Cerebellar nuclear complex (tissue), 1 donor: ENCODE measurements around the gene THRB.

ENCODE experiments used
- DNase-seq, 2 experiments: peaks; one replicate each; lab custom pipeline; 2025; lab: John Stamatoyannopoulos, UW

THRB gene

DNA sequence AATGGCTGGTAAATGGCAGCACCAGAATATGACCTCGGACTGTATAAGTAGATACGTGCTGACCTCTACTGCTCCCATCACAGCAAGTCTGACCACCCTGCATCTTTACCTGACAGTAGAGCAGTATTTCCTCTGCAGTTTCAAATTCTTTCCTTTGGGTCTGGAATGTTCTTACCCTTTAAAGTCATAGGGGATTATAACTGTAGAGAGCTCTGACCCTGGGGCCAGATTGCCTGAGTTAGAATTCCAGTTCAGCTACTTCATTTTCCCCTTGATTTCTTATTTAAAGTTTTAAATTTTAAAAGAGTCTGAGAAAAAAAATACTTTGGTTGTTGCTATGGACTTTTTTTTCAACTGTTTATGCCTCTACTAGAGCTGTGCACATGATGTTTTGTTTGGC is 311.9 kb downstream of the THRB start:
- DNase-seq: no peak

DNA sequence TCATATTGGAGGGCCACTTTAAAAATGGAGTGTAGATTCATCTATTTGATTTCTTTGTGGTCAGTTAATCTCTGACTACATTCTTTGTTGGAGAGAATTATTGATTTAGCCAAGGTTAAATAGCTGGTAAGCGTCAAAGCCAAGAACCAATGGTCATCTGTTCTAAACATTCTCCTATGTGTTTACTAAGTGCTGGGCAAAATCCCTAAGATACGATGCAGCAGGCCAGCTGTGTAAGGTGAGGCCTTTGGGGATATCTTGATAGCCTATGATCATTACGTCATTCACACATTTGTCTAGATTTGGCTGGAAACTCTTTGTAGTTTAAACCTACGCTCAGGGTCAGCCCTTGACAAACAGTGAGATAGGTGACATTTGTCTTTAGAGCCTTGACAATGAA is 313.4 kb downstream of the THRB start:
- DNase-seq: no peak

DNA sequence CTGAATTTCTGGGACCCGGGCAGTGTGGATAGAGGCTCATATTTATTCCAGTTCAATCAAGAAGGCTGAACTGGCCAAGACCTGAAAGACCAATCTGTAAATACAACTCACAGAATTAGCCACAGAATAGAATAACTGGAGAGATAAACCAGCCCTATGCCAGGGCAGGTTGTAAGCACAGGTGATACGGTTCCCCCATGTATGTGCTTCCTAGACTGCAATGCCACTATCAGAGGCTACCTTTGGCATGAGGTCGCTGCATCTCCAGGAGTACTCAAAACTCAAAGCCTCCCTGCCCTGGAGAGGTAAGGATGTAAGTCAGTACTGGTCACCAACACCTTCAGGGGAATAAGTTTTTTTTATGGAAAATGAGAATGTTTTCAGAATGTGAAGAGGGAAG is 314.0 kb downstream of the THRB start:
- DNase-seq: no peak

DNA sequence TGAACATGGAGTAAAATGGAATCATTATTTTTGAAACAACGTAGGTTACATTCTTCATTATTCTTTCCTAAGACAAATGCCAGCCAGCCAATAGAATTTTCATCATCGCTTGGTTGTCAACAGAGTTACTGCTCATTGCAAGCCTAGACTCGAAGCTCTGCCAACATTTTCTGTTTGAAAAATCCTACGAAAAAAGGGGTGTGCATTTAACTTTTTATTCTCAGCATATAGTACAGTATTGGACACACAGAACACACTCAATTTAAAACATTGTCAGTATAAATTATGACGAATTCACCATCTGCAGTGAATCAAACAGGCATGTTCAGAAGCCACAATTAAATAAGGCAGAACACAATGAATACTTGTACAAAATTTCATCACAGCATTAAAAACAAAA is 317.4 kb downstream of the THRB start:
- no peak for DNase-seq

DNA sequence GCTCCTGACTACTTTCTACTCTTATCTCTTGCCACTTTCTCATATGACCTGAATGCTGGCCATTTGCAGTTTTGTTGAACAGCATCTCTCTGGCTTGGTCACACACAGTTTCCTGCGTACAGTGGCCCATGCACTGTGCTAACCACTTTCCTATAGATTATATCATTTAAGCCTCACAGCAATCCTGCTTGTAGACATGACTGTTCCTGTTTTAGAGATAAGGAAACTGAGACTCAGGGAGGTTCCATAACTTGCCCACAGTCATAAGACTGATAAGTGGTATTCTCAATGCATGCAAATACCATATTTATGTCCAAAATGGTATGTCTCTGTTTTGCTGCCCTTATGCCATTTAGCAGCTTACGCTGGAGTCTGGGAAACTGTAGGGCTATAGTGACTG is 320.0 kb downstream of the THRB start:
- DNase-seq: no peak

DNA sequence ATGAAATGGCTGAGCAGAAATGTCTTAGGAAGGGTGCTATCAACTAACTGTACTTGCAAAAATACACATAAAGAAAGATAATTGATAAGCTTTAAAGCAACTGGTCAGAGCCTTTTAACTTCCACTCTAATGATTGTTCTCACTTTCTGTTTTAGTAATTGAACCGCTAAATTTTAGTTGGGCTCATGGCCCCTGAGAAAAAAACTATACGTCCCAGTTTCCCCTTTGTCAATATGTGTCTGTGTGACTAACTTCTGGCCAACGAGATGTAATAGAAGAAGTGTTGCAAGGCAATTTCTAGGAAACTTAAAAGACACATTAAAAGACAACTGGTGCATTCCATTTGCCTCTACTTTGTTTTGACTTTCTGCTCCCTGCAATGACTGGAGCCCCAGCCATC is 325.7 kb downstream of the THRB start:
- no peak for DNase-seq

DNA sequence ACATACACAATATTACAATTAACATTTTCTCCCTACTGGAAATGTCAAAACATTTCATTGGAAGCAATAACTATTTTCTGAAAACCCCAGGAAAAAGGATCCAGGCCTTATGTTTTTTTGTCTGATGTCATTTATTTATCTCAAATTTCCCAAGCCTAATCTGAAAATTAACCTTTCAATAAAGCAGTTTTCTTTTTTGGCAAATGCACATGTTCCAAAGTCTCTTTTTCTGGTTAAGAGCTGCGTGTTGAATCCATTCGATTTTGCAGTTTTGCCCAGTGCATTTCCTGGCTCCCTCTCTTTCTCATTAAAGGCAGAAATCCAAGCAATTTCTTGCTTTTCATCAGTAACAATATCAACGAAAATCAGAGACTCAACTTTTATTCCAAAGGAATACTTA is 327.2 kb downstream of the THRB start:
- no peak for DNase-seq

DNA sequence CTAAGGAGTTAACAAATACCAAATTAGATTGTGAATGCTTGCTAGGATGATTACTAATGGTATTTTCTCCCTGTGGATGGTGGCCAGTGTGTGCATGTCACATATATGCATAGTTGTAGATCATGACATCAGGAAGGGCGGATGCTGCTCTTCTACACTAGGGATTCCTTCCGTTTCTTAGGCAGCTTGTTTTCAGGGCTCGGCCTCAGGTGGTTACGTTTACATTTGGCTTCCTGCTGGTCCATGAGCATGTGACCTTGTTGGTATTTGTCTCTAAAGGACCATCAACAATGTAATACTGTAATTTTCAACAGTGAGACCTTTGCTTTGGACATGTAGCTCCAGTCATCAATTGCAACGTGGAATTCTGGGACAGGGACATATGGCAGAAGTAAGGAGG is 328.1 kb downstream of the THRB start:
- no peak for DNase-seq

DNA sequence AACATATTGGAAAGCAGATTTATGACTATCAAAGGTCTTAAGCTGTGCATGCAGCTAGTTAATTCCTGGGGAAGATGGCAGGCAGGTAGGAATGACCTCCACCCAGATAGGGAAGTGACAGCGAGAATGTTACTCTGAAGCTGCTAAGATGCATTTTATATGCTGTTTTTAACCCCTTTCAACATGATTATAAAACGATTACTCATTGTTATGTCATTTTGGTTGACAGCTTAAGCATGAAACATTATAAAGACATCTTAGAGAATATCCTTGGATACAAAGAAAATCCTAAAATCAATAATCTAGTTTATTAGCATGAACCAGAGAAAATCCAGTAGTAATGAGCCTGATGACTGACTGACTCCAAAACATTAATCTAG is 329.1 kb downstream of the THRB start:
- DNase-seq: no peak

DNA sequence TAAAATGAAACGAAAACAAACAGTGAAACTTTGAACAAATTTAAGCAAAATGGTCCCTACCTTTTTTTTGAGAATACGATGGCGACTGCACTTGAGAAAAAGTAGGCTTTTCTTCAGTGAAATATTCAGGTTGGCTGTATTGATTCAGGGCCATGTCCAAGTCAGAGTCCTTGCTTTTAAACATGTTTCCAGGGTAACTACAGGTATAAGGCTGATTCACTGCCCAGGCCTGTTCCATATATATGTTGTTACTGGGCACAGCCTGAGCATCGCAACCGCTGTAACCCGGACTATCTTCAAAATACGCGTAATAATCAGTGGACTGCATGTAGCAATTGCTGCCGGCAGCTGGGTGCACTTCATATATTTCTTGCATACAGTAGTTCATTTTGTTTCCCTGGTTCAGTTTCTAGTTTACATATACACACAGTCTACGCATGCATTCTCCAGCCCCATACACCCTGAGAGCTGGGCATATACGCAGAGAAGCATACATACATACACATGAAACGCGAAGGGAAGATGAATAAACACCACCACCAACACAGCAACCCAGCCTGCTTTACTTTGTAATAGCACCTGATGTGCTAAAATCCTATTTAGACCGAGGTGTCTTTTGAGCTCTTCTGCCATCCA is 329.6 kb downstream of the THRB start:
- no peak for DNase-seq

DNA sequence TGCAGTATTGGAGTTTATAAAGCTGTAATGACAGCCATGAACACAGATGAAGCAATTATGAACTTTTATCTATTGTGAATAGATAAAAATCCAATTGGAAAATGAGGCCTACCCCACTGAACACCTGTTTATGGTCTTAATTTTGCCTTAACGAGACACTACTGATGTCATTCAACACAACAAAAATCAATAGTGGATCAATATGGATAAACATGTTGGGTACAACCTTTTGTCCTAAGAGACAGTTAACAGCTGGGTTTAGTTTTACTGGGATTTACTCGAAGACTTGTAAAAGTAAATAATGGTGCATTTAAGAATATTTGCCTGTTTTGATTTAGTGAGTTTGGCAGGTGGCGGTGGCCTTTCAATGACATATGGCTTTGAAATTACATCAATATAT is 331.7 kb downstream of the THRB start:
- DNase-seq: no peak

DNA sequence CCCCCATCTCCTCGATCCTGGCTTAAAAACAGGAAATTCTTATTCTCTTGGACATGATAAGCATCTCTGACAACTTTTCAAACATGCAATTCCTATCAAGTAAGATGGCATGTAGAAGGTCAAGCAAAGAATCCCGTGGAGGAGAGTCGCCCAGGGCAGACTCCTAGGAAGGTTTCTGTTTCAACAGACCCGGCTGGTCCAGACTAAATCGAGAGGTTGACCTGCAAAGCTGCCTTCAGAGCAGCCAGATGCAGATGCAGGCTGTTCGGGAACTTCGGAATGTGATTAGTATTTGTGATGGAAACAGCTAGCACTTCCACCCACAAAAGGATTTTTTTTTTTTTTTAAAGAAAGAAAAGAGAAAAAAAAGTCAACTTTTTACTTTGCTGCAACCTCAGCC is 332.8 kb downstream of the THRB start:
- DNase-seq: no peak

DNA sequence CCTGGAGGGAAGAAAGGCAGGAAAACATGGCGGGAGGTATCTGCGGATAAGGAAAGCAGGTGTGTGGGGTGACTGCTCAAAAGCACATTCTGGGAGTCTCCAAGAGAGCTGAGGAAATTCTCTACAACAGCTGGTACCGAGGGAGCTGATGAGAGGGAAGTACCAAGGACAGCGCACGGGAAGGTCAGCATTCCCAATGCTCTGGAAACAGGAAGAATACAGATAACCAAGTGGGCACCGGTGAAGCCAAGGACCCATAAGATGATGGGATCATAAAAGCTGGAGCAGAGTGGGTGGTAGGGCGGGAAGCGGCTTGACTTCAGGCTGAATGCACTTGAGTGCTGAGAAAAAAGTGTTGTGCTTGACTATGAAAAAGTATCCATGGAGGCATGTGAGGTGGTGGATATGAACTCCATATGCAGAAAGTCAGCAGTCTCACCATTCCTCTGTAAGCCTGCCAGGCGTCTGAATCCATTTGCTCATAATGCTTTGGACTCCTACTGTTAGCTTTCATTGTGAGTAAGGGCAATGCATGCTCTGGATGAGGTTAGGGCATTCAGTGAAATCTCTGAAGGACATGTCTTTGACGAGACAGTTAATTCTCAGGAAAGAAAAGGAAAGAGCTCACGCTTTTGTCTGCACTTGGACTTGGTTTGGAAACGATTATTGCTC is 334.1 kb downstream of the THRB start:
- no peak for DNase-seq

DNA sequence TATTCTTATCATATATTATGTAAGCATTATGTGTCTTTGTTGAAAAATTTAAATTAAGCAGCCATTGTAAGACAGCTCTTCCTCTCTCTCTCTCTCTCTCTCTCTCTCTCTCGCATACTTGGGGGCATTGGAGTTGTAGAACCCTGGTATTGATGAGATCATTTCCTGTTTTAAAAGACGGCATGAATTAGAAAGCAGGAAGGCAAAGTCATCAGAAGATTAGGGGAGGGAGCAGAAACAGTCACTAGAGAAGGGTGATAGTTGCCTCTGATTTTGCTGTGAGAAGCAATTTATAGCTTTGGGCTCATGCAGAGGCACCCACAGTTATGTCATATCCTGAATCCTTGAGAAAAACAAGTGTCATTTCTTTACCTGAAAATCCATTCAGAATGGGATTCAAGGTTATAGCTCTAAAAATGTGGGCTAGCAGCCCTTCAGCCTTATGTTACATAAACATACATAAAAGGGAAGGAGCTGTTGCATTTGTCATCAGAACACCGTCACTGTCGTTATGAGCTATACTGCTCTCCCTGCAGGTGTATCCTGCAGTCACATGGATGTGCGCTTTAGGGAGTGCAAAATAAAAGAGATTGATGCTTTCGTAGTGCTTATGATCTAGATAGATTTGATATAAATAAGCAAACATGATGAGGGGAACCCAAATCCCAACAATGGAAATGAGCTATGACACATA is 335.7 kb downstream of the THRB start:
- DNase-seq: no peak

DNA sequence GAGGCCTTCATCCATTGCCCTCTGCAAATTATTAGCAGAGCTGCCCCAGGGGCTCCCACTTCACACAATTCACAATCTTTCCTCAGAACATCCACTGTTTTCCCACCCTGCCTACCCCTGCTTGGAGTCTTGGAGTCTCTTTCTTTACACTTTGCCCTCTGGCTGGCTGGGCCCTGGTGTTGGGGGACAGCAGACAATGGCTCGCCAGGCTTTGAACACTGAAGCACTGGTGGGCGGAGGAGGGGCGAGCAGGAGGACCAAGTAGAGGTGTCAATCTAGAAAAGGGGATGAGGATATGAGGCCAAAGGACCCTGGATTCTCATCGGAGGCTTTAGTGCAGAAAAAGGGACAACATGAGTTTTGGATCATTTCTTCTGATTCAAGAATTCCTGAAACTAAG is 337.5 kb downstream of the THRB start:
- DNase-seq: no peak

DNA sequence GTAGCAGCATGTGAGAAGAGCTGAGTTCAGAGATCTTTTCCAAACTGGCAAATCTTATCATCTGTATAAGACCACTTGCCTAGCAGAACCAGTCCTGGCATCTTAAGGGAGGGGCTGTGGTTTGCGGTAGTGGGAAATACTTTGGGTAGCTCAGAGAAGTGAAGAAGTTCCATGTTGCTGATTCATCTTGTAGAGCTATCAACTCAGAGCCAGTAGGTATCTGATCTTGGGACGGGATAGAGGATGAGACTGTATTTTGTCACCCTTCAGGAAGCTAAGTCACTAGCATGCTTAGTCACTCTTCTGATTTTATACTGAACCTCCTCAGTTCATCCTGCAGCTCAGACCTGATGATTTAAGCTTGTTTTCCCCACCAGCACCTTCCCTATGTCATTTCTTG is 338.2 kb downstream of the THRB start:
- no peak for DNase-seq

DNA sequence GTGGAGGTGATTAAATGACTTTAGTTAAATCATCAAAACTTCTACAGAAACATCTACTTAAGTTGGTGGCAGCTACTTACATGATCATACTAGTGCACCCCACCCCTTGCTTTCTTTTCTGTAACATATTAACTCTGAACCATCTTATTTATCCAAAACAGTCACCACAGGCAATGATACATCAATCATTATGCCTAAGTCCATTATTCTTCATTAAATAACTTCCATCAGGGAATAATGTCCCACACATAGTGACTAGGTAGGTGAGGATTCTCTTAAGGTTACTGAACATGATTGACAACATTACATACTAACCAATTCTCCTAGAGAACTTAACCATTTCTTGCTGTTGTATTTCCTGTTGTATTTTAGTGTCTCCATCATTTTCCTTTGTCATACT is 339.4 kb downstream of the THRB start:
- no peak for DNase-seq

DNA sequence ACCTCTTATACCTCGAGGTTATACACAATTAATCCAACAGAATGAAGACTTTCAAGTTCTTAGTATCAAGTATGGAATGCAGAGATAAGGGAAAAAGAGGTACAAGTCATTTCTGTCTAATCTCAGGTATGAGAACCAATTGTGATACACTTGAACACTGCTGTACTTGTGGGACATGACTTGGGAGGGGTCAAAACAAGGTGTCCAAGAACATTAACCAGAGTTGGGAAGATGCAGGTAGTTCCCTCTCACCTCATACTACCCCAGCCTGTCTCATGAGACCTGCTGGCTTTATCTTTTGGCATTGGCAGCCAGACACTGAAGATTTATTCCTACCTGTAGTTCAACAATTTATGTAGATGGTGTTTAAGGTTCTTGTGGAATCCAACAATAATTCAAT is 339.9 kb downstream of the THRB start:
- DNase-seq: no peak

DNA sequence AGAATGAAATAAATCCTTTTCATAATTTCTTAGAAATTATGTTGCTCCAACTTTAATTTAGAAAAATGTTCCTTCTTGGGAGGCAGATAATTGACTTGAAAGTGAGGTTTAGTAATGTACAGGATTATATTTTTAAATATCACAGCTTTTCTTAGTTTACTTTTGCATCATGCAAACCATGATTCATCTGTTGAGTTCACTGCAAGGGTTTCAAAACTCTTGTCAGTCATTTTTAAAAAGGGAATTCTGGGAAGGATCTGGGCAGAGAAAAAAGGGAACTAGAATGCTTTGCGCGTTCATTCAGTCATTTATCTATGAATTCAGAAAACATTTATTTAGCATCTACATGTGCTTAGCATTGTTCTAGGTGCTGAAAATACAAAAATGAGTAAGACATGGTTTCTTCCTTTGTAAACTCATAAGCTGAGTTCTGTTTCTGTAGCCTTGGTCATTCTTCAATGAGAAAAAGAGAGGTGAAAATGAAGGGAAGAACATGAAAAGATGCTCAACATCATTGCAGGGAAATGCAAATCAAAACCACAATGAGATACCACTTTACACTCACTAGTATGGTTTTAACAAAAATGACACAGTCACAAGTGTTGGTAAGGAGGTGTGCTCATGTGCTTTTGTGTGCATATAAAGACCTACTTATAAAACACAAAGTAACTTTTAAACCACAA is 340.5 kb downstream of the THRB start:
- DNase-seq: no peak

DNA sequence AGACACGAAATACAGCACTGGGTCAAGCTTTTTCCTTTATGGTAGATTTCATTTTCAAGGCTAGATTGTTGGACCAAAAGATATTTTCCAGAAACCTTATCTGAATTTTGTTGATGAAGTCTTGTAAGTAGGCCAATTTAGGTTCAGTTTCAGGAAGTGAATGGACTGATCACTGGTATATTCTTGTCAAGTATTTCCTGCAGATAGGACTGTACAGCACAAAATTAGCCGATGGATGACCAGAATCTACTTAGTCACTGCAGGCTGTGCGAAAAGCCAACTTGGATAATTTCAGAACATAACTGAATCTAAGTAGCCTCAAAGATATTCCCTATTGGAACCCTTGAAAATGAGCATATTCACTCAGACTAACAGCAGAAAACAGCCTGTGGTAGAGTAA is 343.1 kb downstream of the THRB start:
- no peak for DNase-seq

DNA sequence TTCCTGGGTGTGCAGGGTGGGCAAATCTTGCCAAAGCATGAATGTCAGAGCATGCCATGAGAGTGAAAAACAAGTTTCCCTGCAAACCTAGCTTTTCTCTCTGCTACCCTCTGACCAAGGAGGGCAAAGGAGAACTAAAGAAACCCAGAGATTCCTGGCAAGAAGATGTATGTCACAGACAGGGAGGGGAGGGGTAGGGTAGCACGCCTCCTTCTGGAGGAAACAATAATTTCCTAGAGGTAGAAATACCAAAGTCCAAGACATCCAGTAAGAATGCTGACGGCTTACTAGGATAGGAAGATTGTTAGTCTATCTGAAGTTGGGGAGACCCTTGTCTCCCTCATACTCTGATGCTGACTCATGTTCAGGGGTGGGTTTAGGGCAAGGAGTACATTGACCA is 345.6 kb downstream of the THRB start:
- DNase-seq: no peak

DNA sequence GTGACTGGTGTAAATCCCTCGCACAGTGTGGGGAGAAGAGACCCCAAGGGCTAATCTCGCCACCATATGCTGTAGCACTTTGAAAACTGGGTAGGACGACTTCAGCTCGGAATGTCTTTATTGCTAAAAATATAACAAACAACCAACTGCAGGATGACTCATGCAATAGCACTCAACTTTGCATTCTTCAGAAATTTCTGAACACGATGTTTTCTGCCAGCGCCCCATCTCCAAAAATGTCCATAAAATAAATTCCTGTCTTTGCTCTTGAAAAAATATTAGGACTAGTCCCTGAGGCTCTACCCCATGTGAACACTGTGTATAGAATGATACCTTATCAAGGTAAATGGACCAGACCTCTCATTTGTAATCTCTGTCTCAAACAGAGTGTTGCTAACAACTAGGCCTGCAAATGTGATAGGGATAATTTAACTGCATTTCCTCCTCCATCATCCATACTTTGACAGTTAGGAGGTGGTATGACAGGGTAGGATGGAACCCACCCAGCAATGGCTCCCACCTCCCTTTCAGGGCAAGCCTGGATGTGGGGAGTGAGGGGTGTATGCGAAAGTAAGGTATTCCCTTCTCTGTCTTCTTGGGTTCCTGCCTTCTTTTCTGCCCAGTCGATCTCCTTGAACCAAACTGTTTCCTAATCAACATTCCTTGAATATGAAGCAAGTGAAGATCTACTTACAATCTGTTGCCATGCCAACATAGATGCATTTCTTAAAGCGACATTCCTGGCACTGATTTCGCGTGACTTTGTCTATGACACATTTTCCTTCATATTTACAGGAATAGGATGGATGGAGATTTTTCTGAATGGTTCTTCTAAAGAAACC is 348.4 kb downstream of the THRB start:
- DNase-seq: no peak
